ENCODE results near the gene POLG.
"Not testable (repeated sequence)": the region's sequence is repeated elsewhere in the genome, so short reads cannot be mapped to it uniquely, and the experiment has no call there.

The POLG gene

GRCh38 chr15:89323825-89324224 lies 10.8 kb downstream of the POLG start:
- DNase-seq: no peak

- no peak for DNase-seq
Observed at GRCh38 chr15:89322822-89323221, 11.8 kb downstream of the POLG start.

- no peak for DNase-seq
Observed at GRCh38 chr15:89321521-89322410, 12.9 kb downstream of the POLG start.

GRCh38 chr15:89320200-89320599 lies 14.4 kb downstream of the POLG start:
- DNase-seq: no peak

- no peak for DNase-seq
Observed at GRCh38 chr15:89319678-89320077, 14.9 kb downstream of the POLG start.

DNA sequence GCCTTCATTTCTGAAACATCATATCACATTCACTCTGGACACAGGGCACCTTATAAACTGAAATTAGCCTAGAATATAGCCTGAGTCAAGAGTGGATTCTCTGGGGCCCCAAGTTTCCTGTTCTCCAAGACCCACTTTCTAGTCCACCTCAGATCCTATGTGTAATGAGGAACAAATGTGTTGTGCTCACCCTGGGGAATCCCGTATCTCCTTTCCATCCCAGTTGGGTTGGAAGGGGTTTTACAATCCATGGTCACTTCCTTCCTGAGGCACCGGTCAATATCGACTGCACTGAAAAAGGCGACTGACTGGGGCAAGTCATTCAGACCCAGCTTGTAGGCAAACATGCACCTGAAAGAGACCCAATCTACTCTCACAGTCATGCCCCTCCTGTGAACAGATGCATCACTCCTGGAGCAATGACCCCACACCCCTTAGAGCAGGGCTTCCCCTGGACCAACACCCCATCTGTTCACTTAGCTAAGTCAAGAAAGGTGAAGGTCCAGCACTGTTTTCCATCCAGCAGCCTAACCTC lies 17.4 kb downstream of the POLG start:
- no peak for DNase-seq

DNA sequence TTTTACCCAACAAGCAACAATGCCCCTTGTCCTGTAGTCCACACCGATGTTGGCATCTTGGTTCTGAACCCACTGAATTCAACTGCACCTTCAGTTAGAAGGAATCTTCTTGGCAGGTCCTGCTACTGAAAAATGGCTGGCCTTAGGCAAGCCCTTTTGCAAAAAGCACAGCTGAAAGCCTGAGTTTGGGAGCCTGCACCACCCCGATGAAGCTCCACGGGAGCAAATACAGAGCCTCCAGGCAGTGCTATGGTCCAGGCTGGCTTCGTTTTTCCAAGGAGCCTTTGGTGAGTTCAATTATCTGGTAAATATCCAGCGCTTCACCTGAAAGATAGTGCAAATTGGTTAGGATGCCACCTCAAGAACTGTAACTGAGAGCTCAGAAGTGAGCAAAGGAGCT lies 18.1 kb downstream of the POLG start:
- DNase-seq: no peak

- DNase-seq: no peak
Observed at GRCh38 chr15:89315375-89315929, 19.2 kb downstream of the POLG start.

GRCh38 chr15:89309993-89310392 lies 24.6 kb downstream of the POLG start:
- DNase-seq: no peak

GRCh38 chr15:89308236-89308635 lies 26.4 kb downstream of the POLG start:
- no peak for DNase-seq

- DNase-seq: no peak
Observed at GRCh38 chr15:89307791-89308190, 26.8 kb downstream of the POLG start.

DNA sequence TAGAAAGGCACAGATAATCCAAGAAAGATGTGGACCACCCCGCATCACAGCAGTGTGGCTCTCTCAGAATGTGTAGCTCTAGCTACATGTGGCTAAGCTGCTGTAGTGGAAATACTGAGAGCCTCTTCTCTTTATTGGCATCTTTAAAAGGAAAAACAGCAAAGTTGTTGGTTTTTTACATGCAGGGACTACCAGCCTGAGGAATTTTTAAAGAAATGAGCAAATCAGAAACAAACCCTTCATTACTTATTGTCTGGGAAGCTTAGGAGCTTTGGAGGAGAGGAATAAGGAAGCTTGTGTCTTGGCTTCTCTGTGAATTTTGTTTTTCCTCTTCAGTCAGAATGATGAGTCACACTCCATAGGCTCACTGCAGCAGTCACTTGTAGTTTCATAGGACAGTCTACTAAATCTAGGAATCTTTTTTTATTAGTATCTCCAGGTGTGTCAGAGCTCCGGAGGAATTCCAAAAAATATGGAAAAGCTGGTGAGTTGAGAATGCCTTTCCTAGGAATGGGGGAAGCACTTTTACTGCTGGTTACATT lies 27.5 kb downstream of the POLG start:
- DNase-seq: no peak

- DNase-seq: no peak
Observed at GRCh38 chr15:89305395-89305794, 29.2 kb downstream of the POLG start.

GRCh38 chr15:89303986-89304385 lies 30.6 kb downstream of the POLG start:
- DNase-seq: no peak

DNA sequence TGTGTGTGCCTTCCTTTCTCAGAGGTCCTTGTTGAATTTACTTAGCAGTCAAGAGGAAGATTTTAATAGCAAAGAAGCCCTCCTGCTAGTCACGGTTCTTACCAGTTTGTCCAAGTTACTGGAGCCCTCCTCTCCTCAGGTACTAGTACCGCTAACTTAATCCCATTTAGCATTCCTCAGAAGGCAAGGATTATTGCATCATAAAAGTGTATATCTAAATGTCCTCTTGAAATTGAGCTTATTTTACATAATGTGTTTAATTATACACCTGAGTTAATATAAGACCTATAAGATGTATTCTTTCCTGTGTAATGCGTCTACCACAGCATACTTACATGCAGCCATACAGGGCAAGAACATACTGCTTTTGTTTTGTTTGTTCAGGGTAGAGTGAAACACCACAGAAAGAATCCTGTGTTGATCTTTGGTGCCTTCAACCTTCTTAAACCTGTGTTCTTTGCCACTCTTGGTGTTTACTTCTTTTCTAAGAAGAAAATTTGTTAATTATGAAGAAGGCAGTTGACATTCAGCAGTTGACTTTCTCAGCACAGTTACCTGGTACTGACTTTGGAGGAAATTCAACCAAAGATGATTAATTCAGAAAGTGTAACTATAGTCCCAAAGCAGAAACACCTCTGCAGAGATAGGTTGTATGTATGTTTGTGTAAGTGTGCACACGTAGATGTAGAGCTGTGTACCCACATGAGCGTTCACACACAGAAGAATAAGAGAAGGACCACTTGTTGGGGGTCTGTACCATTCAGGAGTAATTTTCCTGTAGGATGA lies 33.1 kb downstream of the POLG start:
- no peak for DNase-seq

DNA sequence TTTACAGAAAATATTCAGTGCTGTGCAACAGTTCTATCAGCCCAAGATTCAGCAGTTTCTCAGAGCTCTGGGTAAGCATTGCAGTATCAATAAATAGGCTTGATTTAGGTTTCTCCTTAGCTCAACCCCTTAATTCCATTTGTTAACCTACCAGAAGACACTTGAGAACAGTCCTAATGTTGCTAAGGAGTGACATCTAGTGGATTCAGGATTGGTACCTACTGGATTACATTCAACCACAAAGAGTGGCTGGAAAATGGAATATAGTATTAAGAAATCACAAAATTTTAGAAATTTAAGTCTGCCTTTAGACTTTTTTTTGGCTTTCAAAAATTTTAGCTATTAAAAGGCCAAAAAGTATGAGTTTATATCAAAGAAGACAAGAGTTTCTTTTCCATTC lies 34.7 kb downstream of the POLG start:
- no peak for DNase-seq

- DNase-seq: no peak
Observed at GRCh38 chr15:89293012-89293411, 41.6 kb downstream of the POLG start.

DNA sequence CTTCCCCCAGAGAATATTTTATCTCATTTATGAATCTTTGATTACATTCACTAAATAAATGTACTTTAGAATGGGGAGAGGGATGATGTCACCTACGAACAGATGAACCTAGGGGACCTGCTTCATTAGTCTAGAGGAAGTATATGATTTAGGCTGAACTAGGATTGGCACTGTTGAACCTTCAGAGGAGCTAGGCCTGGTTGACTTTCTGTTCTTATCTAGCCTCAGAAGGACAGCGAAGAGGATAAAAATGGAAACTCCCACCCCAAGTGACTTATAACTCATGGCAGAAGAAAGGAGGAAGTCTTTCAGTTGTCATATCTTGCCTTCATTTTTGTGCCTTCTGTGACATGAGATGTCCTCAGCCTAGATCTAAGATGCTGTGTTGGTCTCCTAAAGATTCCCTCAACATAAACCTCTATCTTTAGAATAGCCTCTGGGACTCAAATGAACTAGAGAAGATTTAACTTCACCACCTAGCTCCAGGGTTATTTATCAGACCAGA lies 42.6 kb downstream of the POLG start:
- no peak for DNase-seq

DNA sequence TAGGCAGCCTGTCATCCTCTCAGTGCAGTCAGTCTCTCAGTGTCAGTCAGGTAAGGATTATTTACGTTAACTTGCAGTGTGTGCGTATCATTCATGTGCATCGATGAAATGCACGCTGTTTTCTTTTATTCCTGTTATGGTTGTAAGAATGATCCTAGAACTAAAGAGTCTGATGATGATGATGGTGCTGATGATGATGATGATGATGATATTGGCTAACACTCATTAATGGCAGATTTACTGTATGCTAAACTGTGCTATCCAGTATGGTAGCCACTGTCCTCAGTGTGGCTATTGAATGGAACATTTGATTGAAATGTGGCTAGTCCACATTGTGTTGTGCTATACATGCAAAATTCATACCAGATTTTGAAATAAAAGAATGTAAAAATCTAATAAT lies 51.4 kb downstream of the POLG start:
- DNase-seq: no peak

DNA sequence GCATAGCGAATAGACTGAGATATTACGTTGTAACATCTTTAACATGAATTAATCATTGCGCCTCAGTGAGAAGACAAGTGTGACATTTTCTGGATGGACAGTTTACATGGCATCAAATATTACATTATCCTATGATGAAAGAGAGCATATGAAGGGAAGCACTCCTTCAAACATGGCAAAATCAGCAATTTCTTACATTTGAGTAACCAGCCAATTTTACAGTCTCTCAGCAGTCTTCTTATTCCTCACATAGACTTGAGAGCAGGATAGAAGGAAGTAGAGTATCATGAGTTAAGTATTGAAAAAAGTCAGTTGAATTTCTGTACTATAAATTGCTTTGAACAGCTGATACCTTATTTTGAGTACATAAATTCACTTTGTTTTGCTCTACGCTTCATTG lies 52.0 kb downstream of the POLG start:
- no peak for DNase-seq

DNA sequence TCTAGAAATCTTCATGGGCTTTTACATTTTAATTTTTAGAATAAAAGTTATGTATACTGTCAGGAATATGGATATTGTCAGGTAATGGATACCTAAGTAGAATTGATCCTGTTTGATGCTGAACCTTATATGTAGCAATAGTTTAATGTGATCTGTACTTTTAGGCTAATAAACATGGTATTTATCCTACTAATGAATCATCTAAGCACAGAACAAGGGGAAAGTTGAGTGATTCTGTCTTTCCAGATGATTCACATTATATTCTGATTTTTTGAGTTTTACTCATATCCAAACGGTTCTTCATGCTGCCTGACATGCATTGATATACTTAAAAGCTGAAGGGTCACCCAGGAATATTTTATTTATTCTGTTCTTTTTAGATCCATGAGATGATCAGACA lies 56.3 kb downstream of the POLG start:
- no peak for DNase-seq

DNA sequence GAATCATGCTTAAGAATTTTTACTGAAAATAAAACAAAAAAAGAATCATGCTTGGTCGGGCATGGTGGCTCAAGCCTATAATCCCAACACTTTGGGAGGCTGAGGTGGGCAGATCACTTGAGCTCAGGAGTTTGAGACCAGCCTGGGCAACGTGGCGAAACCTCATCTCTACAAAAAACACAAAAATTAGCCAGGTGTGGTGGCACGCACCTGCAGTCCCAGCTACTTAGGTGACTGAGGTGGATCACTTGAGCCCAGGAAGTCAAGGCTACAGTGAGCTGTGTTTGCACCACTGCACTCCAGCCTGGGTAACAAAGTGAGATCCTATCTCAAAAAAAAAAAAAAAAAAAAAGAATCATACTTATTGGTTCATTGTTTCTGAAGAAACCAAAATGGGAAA lies 57.3 kb downstream of the POLG start:
- DNase-seq: not testable (repeated sequence)
